Endothelial cell of umbilical vein (primary cell): ENCODE results near the gene CKS2. TPM values are rescaled to one million over a fixed set of nuclear protein-coding genes. Genes with fewer than 3 reads are reported as not detected.

Source experiments
- BruUV-seq: library from RNA; stranded (reverse); fragments of 400-500 nt; replicated peaks from 2 replicates; lab custom pipeline; 2021; lab: Mats Ljungman, UMichigan
- CTCF ChIA-PET: fragments of 300-600, 350-600 bp; sonication (Branson Sonifier 250); formaldehyde crosslinking; loops from one replicate; lab custom pipeline; 2021; ENCODE audit warnings: antibody characterized with exemption, inconsistent platforms; lab: Charles Lee
- POLR2A ChIA-PET: fragments of 300-600, 350-600 bp; sonication (Branson Sonifier 250); formaldehyde crosslinking; loops from one replicate; lab custom pipeline; 2021; ENCODE audit warnings: antibody characterized with exemption, inconsistent platforms; lab: Charles Lee
- DNase-seq: peaks from one replicate; pipeline ENCODE4 v3.0.0-alpha.2; 2011; ENCODE audit warnings: low read depth, low spot score
- FAIRE-seq: peaks from 2 replicates; lab custom pipeline; 2011; peaks lifted over from hg19 to GRCh38; lab: Jason Lieb, UNC
- H2AFZ ChIP-seq: 2 replicates; pipeline ENCODE4 v1.6.0; 2012; ENCODE audit warnings: low read depth, low read length, control low read depth, inconsistent platforms
- H3K27ac ChIP-seq: 2 replicates; pipeline ENCODE4 v1.5.1; 2011; ENCODE audit warnings: low read depth, mild to moderate bottlenecking, control low read depth, low read length, moderate library complexity; ENCODE audit not compliant: insufficient read depth
- H3K27me3 ChIP-seq, 2 experiments: 2 replicates each; pipeline versions ENCODE4 v1.6.0 to v1.6.1; 2011; ENCODE audit warnings: low read length in 2 of 2, mixed read lengths in 1 of 2; ENCODE audit not compliant: control insufficient read depth in 2 of 2, insufficient read depth in 2 of 2
- H3K36me3 ChIP-seq, 2 experiments: 2 replicates in 1 of 2; 3 replicates in 1 of 2; pipeline ENCODE4 v1.5.1; 2011; ENCODE audit warnings: low read length in 2 of 2, mild to moderate bottlenecking in 1 of 2, moderate library complexity in 1 of 2; ENCODE audit not compliant: control insufficient read depth in 2 of 2, insufficient read depth in 2 of 2; ENCODE audit errors: extremely low read depth in 1 of 2
- H3K4me1 ChIP-seq: 3 replicates; pipeline ENCODE4 v1.5.1; 2011; ENCODE audit warnings: mild to moderate bottlenecking, low read length; ENCODE audit not compliant: control insufficient read depth, insufficient read depth; ENCODE audit errors: extremely low read depth
- H3K4me2 ChIP-seq: 2 replicates; pipeline ENCODE4 v1.6.1; 2011; ENCODE audit warnings: low read length, control low read depth, mixed read lengths; ENCODE audit not compliant: insufficient read depth
- H3K4me3 ChIP-seq, 3 experiments: fragments of 200-600 bp in 1 of 3; sonication (generic), shearing (Covaris generic) in 1 of 3; replicated peaks in 1 of 3; 2 replicates each; pipeline ENCODE4 v1.5.1; 2011 to 2016; ENCODE audit warnings: control low read depth in 3 of 3, low read length in 3 of 3, mild to moderate bottlenecking in 2 of 3, inconsistent platforms in 1 of 3, low read depth in 1 of 3, moderate library complexity in 1 of 3; ENCODE audit not compliant: insufficient read depth in 1 of 3
- H3K79me2 ChIP-seq: 2 replicates; pipeline ENCODE4 v1.6.0; 2012; ENCODE audit warnings: low read length, inconsistent platforms; ENCODE audit not compliant: control insufficient read depth, insufficient read depth
- H3K9ac ChIP-seq: replicated peaks from 2 replicates; pipeline ENCODE3; 2011; ENCODE audit warnings: low read length, control low read depth; ENCODE audit not compliant: insufficient read depth; ENCODE audit errors: extremely low read depth
- H3K9me1 ChIP-seq: replicated peaks from 3 replicates; pipeline ENCODE4 v1.6.0; 2011; ENCODE audit warnings: mild to moderate bottlenecking, low read length; ENCODE audit not compliant: control insufficient read depth, insufficient read depth; ENCODE audit errors: extremely low read depth
- H3K9me3 ChIP-seq: replicated peaks from 2 replicates; pipeline ENCODE4 v1.5.1; 2012; ENCODE audit warnings: low read length, inconsistent platforms; ENCODE audit not compliant: control insufficient read depth, insufficient read depth
- H4K20me1 ChIP-seq: replicated peaks from 2 replicates; pipeline ENCODE3; 2011; ENCODE audit warnings: mild to moderate bottlenecking, low read length; ENCODE audit not compliant: control insufficient read depth, insufficient read depth; ENCODE audit errors: extremely low read depth
- EZH2 ChIP-seq: IDR thresholded peaks from 2 replicates; pipeline ENCODE4 v1.6.1; 2012; ENCODE audit warnings: borderline replicate concordance, low read depth, mild to moderate bottlenecking, moderate library complexity, low read length, inconsistent platforms; ENCODE audit not compliant: severe bottlenecking
- FOS ChIP-seq: IDR thresholded peaks from 2 replicates; pipeline ENCODE4 v1.6.1; 2011; ENCODE audit warnings: mild to moderate bottlenecking, low read length, moderate library complexity, borderline replicate concordance; ENCODE audit not compliant: insufficient read depth
- GATA2 ChIP-seq: IDR thresholded peaks from 2 replicates; pipeline ENCODE4 v1.7.0; 2011; ENCODE audit warnings: low read depth, mild to moderate bottlenecking, moderate library complexity, mixed read lengths, low read length; ENCODE audit not compliant: insufficient read length, insufficient read depth
- JUN ChIP-seq: IDR thresholded peaks from 2 replicates; pipeline ENCODE4 v1.6.1; 2011; ENCODE audit warnings: borderline replicate concordance, low read depth; ENCODE audit not compliant: insufficient read length, insufficient read depth
- MYC ChIP-seq: IDR thresholded peaks from one replicate; pipeline ENCODE4 v1.6.1; 2011; ENCODE audit warnings: mild to moderate bottlenecking, low read depth, low read length
- POLR2A ChIP-seq: IDR thresholded peaks from 2 replicates; pipeline ENCODE4 v1.6.1; 2012; ENCODE audit warnings: low read depth, mild to moderate bottlenecking, control low read depth, low read length
- POLR2AphosphoS5 ChIP-seq: IDR thresholded peaks from 2 replicates; pipeline ENCODE4 v1.6.1; 2012; ENCODE audit warnings: low read depth, mild to moderate bottlenecking, control low read depth, low read length, moderate library complexity; ENCODE audit not compliant: insufficient read depth
- dilution Hi-C: fragments of 300-500 bp; cut with MboI; formaldehyde crosslinking; loops from one replicate; pipeline ENCODE4 v1.15.0; 2019; ENCODE audit warnings: low sequenced_read_pairs; ENCODE audit not compliant: extremely low pct_ligation_motif_present
- intact Hi-C: fragments of 100-400 bp; cut with micrococcal nuclease; formaldehyde crosslinking; loops from one replicate; pipeline ENCODE4 v1.10.0; 2022
- polyA plus RNA-seq, 4 experiments: library from polyadenylated mRNA; depleted of rRNA in 3 of 4; stranded (reverse) in 3 of 4; unstranded in 1 of 4; fragments of >200 nt; gene quantifications; 2 replicates each; pipeline versions ENCODE4 v1.2.1 to v1.2.3, GENCODE V29; 2011 to 2012; ENCODE audit warnings: missing spikeins in 1 of 4
- total RNA-seq: library from RNA; stranded (reverse); gene quantifications from 2 replicates; pipeline ENCODE4 v1.2.3, GENCODE V29; 2021
- TF ChIP-seq, protein P1 (sequence below), 2 donors: IDR thresholded peaks; 1 replicate in 1 of 2; 2 replicates in 1 of 2; pipeline ENCODE4 v1.5.1; 2011; ENCODE audit warnings: low read length in 2 of 2, mild to moderate bottlenecking in 2 of 2, moderate library complexity in 2 of 2, control low read depth in 1 of 2, inconsistent platforms in 1 of 2, low read depth in 1 of 2; ENCODE audit not compliant: insufficient read depth in 1 of 2; ENCODE audit errors: extremely low read depth in 1 of 2
- TF ChIP-seq, protein P2 (sequence below): IDR thresholded peaks from 2 replicates; pipeline ENCODE4 v1.6.1; 2011; ENCODE audit not compliant: insufficient read depth, insufficient read length

The CKS2 gene
- total and polyA plus RNA-seq, 2 donors (not counting 3 experiments of a cell fraction or from before 2014, with no cell fraction given) = 153 to 269 TPM

DNA sequence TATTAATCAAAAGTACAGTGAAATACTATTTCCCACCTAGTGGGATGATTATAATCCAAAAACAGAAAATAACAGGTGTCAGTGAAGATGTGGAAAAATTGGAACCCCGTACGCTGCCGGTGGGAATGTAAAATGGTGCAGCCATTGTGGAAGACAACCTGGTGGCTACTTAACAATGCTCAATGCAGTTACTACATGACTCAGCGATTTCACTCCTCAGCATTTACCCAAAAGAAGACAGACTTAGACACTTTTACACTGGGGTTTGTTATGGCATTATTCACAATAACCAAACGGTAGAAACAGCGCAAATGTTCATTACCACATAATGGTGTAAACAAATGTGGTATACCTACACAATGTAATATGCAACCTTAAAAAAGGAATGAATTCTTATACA lies 31.2 kb downstream of the CKS2 start:
- Histone ChIP-seq H3K9ac (no peak overlapping the region), H3K27me3 (no peaks in the 10 kb centered on the region), H3K4me2 (no peak overlapping the region), H4K20me1 (no peaks in the 10 kb centered on the region), H3K79me2 (no peaks in the 10 kb centered on the region), H3K9me3 (no peaks in the 10 kb centered on the region), H3K27ac (no peak overlapping the region), H2AFZ (no peak overlapping the region), H3K4me3 (no peak overlapping the region), H3K9me1 (no peaks in the 10 kb centered on the region), H3K4me1 (no peaks in the 10 kb centered on the region), H3K36me3 (peaks cover 6 to 17% of the 10 kb centered on the region in 2 experiments)
- BruUV-seq = no TSS peak
- CTCF ChIA-PET = no interaction called here
- FAIRE-seq = no peak
- DNase-seq = no peak
- POLR2A ChIA-PET = no interaction called here
- TF ChIP-seq, protein P1, sequence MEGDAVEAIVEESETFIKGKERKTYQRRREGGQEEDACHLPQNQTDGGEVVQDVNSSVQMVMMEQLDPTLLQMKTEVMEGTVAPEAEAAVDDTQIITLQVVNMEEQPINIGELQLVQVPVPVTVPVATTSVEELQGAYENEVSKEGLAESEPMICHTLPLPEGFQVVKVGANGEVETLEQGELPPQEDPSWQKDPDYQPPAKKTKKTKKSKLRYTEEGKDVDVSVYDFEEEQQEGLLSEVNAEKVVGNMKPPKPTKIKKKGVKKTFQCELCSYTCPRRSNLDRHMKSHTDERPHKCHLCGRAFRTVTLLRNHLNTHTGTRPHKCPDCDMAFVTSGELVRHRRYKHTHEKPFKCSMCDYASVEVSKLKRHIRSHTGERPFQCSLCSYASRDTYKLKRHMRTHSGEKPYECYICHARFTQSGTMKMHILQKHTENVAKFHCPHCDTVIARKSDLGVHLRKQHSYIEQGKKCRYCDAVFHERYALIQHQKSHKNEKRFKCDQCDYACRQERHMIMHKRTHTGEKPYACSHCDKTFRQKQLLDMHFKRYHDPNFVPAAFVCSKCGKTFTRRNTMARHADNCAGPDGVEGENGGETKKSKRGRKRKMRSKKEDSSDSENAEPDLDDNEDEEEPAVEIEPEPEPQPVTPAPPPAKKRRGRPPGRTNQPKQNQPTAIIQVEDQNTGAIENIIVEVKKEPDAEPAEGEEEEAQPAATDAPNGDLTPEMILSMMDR (IDR thresholded peaks at IDR 0.05; ENCODE audit: extremely low read depth in 1 of 2, insufficient read depth in 1 of 2, low read depth in 1 of 2, low read length in 2 of 2) = no peak
- TF ChIP-seq MYC = no peak
- TF ChIP-seq EZH2 = no peak
- TF ChIP-seq, protein P2, sequence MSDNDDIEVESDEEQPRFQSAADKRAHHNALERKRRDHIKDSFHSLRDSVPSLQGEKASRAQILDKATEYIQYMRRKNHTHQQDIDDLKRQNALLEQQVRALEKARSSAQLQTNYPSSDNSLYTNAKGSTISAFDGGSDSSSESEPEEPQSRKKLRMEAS = no peak
- no peak for TF ChIP-seq JUN
- no peak for TF ChIP-seq FOS
- intact Hi-C loops (no loop called here), dilution Hi-C loops (no loop called here)

DNA sequence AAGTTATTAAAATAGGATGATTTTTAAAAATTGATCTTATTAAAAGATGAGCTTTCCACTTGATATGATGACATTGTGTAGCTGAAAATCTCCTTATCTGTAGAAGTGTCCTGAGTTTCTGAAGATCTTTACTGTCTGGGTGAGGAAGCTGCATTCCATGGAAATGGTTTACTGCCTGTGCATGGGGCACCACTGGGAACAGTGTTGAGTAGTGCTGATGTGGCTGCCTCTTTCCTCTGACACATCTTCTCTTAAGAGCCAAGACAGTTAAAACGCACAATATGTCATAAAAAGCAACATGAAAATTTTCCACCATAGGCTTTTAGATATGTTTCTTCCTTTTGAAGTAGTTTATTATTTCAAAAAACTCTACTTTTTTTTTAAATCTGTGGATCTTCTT lies 32.0 kb downstream of the CKS2 start:
- H4K20me1 ChIP-seq = no peaks in the 10 kb centered on the region
- intact Hi-C loops (no loop called here), dilution Hi-C loops (no loop called here)
- BruUV-seq = no TSS peak
- no peaks in the 10 kb centered on the region for H3K9me3 ChIP-seq
- H3K9me1 ChIP-seq = no peaks in the 10 kb centered on the region
- CTCF ChIA-PET = no interaction called here
- H3K27ac ChIP-seq = no peak overlapping the region
- TF ChIP-seq MYC (no peak), JUN (no peak), POLR2A (no peak), EZH2 (no peak), POLR2AphosphoS5 (no peak), GATA2 (no peak), FOS (no peak)
- TF ChIP-seq, protein P1 (IDR thresholded peaks at IDR 0.05; ENCODE audit: extremely low read depth in 1 of 2, insufficient read depth in 1 of 2, low read depth in 1 of 2, low read length in 2 of 2) = no peak
- TF ChIP-seq, protein P2 = no peak
- DNase-seq (no peak), FAIRE-seq (no peak)
- no peaks in the 10 kb centered on the region for H3K79me2 ChIP-seq
- POLR2A ChIA-PET = no interaction called here
- H3K36me3 ChIP-seq = peaks cover 7 to 15% of the 10 kb centered on the region in 2 experiments
- no peaks in the 10 kb centered on the region for H3K27me3 ChIP-seq
- H3K4me1 ChIP-seq = no peaks in the 10 kb centered on the region
- H3K9ac ChIP-seq = no peak overlapping the region
- no peak overlapping the region for H3K4me2 ChIP-seq
- no peak overlapping the region for H2AFZ ChIP-seq
- no peak overlapping the region for H3K4me3 ChIP-seq
